Measurements from ENCODE around the gene SLC27A1.

DNA sequence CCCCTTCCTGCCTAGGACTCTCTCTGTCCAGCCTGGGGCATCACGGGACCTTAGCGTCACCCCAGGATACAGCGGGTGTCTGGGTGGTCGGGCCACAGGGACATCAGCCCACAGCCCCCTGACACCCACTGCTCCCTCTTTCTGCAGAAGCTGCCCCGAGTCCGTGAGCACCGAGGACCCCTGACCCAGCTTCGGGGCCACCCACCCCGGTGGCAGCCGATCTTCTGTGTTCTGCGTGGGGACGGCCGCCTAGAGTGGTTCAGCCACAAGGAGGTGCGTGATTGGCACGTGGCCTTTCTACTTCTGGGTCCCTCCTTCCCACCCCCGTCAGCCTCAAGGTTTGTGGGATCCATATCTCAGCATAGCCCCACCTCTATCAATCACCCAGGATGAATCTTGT lies 61.8 kb downstream of the SLC27A1 start:
- TF ChIP-seq RFX7 (CRISPR knock-in tag; IDR thresholded peaks at IDR 0.05) (no peak), POLR2AphosphoS5 (IDR thresholded peaks at IDR 0.05; ENCODE audit: control insufficient read depth, insufficient read depth, low read depth, low read length) (no peak), NR2F6 (CRISPR knock-in tag; IDR thresholded peaks at IDR 0.05) (no peak), EWSR1 (IDR thresholded peaks at IDR 0.05; ENCODE audit: borderline replicate concordance, low read depth, partially characterized antibody) (no peak), DIDO1 (tag; IDR thresholded peaks at IDR 0.05; ENCODE audit: low read depth) (no peak), GATAD2B (IDR thresholded peaks at IDR 0.05; ENCODE audit: borderline replicate concordance) (no peak)
